MM.1S (cell line): Measurements from ENCODE around the gene POGLUT3.

Experiments used
- DNase-seq: peaks from one replicate; pipeline ENCODE4 v3.0.0-alpha.2; 2015
- H2AFZ ChIP-seq: fragments of 300-600 bp; sonication (generic); 2 replicates; pipeline ENCODE4 v1.6.0; 2016; ENCODE audit warnings: antibody characterized with exemption, low read length
- H3F3A ChIP-seq: fragments of 300-600 bp; sonication (generic); 2 replicates; pipeline ENCODE4 v1.6.1; 2016; ENCODE audit warnings: mild to moderate bottlenecking, antibody characterized with exemption, low read length, moderate library complexity, mixed read lengths; ENCODE audit not compliant: insufficient read depth
- H3K27ac ChIP-seq: fragments of 300-600 bp; sonication (generic); 2 replicates; pipeline ENCODE4 v1.5.1; 2016; ENCODE audit warnings: mild to moderate bottlenecking, low read length
- H3K27me3 ChIP-seq: fragments of 300-600 bp; sonication (generic); replicated peaks from 2 replicates; pipeline ENCODE4 v1.6.0; 2016; ENCODE audit warnings: low read length; ENCODE audit not compliant: insufficient read depth
- H3K36me3 ChIP-seq: fragments of 300-600 bp; sonication (generic); replicated peaks from 2 replicates; pipeline ENCODE4 v1.6.1; 2016; ENCODE audit warnings: mild to moderate bottlenecking, low read length, mixed read lengths; ENCODE audit not compliant: insufficient read depth
- H3K4me1 ChIP-seq: fragments of 300-600 bp; sonication (generic); 2 replicates; pipeline ENCODE4 v1.6.1; 2016; ENCODE audit warnings: low read length, mixed read lengths
- H3K4me2 ChIP-seq: fragments of 300-600 bp; sonication (generic); 2 replicates; pipeline ENCODE4 v1.6.0; 2016; ENCODE audit warnings: low read depth, low read length
- H3K4me3 ChIP-seq: fragments of 300-600 bp; sonication (generic); 2 replicates; pipeline ENCODE4 v1.5.1; 2016; ENCODE audit warnings: low read length, mixed read lengths
- H3K79me2 ChIP-seq: fragments of 300-600 bp; sonication (generic); 2 replicates; pipeline ENCODE4 v1.6.1; 2016; ENCODE audit warnings: mixed run types, low read length, mixed read lengths
- H3K9ac ChIP-seq: fragments of 300-600 bp; sonication (generic); 2 replicates; pipeline ENCODE4 v1.6.1; 2016; ENCODE audit warnings: low read length, mixed read lengths
- H3K9me2 ChIP-seq: fragments of 300-600 bp; sonication (generic); replicated peaks from 2 replicates; pipeline ENCODE4 v1.6.1; 2016; ENCODE audit warnings: mild to moderate bottlenecking, low read length, mixed read lengths; ENCODE audit not compliant: insufficient read depth
- H3K9me3 ChIP-seq: fragments of 300-600 bp; sonication (generic); replicated peaks from 2 replicates; pipeline ENCODE4 v1.6.1; 2016; ENCODE audit warnings: mild to moderate bottlenecking, low read length, mixed read lengths; ENCODE audit not compliant: insufficient read depth
- H4K20me1 ChIP-seq: fragments of 300-600 bp; sonication (generic); 2 replicates; pipeline ENCODE4 v1.6.1; 2016; ENCODE audit warnings: mild to moderate bottlenecking, low read length, moderate library complexity, mixed read lengths; ENCODE audit not compliant: insufficient read depth
- CTCF ChIP-seq: fragments of 300-600 bp; sonication (generic); IDR thresholded peaks from 2 replicates; pipeline ENCODE4 v1.5.1; 2016; ENCODE audit warnings: antibody characterized with exemption, low read length, mixed read lengths
- EZH2 ChIP-seq: fragments of 300-600 bp; sonication (generic); optimal IDR thresholded peaks from 2 replicates; pipeline ENCODE3; 2017; ENCODE audit warnings: low read depth, mild to moderate bottlenecking, antibody characterized with exemption, low read length, mixed read lengths
- EZH2phosphoT487 ChIP-seq: fragments of 300-600 bp; sonication (generic); IDR thresholded peaks from 2 replicates; pipeline ENCODE4 v1.6.1; 2018; ENCODE audit warnings: antibody characterized with exemption, low read length

POGLUT3 gene

GRCh38 chr11:108494182-108494581 is 4.0 kb downstream of the POGLUT3 start:
- Histone ChIP-seq H3K9me2 (no peaks in the 10 kb centered on the region), H3K4me3 (no peak overlapping the region), H3K4me1 (no peaks in the 10 kb centered on the region), H2AFZ (no peak overlapping the region), H3F3A (no peaks in the 10 kb centered on the region), H4K20me1 (no peaks in the 10 kb centered on the region), H3K27ac (no peak overlapping the region), H3K9ac (no peak overlapping the region), H3K4me2 (no peak overlapping the region), H3K27me3 (no peaks in the 10 kb centered on the region), H3K79me2 (no peaks in the 10 kb centered on the region), H3K36me3 (no peaks in the 10 kb centered on the region), H3K9me3 (no peaks in the 10 kb centered on the region)
- TF ChIP-seq EZH2, result no peak
- no peak for TF ChIP-seq EZH2phosphoT487
- no peak for DNase-seq

- Histone ChIP-seq H3K9me2 (no peaks in the 10 kb centered on the region), H3K9ac (no peak overlapping the region), H3F3A (no peaks in the 10 kb centered on the region), H3K4me2 (no peak overlapping the region), H3K27me3 (no peaks in the 10 kb centered on the region), H3K27ac (no peak overlapping the region), H3K4me1 (no peaks in the 10 kb centered on the region), H3K9me3 (no peaks in the 10 kb centered on the region), H3K79me2 (no peaks in the 10 kb centered on the region), H2AFZ (no peak overlapping the region), H4K20me1 (no peaks in the 10 kb centered on the region), H3K36me3 (no peaks in the 10 kb centered on the region), H3K4me3 (no peak overlapping the region)
- no peak for DNase-seq
- TF ChIP-seq CTCF, result no peak
- TF ChIP-seq EZH2phosphoT487, result no peak
- no peak for TF ChIP-seq EZH2
Observed at GRCh38 chr11:108491936-108492335, 6.2 kb downstream of the POGLUT3 start.

- DNase-seq, result no peak
- TF ChIP-seq CTCF, result no peak
- TF ChIP-seq EZH2phosphoT487, result no peak
- TF ChIP-seq EZH2, result no peak
- no peak overlapping the region for H3K27ac ChIP-seq
- no peak overlapping the region for H3K9ac ChIP-seq
- H3K4me1 ChIP-seq, result no peaks in the 10 kb centered on the region
- no peak overlapping the region for H3K4me2 ChIP-seq
- no peaks in the 10 kb centered on the region for H3K79me2 ChIP-seq
- H3K9me2 ChIP-seq, result no peaks in the 10 kb centered on the region
- no peaks in the 10 kb centered on the region for H4K20me1 ChIP-seq
- no peak overlapping the region for H3K4me3 ChIP-seq
- no peaks in the 10 kb centered on the region for H3K27me3 ChIP-seq
- no peaks in the 10 kb centered on the region for H3K9me3 ChIP-seq
- no peak overlapping the region for H2AFZ ChIP-seq
- H3K36me3 ChIP-seq, result no peaks in the 10 kb centered on the region
- no peaks in the 10 kb centered on the region for H3F3A ChIP-seq
Observed at GRCh38 chr11:108486828-108487227, 11.4 kb downstream of the POGLUT3 start.

- no peaks in the 10 kb centered on the region for H4K20me1 ChIP-seq
- no peaks in the 10 kb centered on the region for H3K36me3 ChIP-seq
- no peaks in the 10 kb centered on the region for H3K79me2 ChIP-seq
- no peaks in the 10 kb centered on the region for H3K4me1 ChIP-seq
- no peaks in the 10 kb centered on the region for H3K9me3 ChIP-seq
- H3K4me3 ChIP-seq, result no peak overlapping the region
- H3F3A ChIP-seq, result no peaks in the 10 kb centered on the region
- H3K27me3 ChIP-seq, result no peaks in the 10 kb centered on the region
- no peak overlapping the region for H3K27ac ChIP-seq
- H3K9ac ChIP-seq, result no peak overlapping the region
- H3K9me2 ChIP-seq, result no peaks in the 10 kb centered on the region
- H2AFZ ChIP-seq, result no peak overlapping the region
- TF ChIP-seq EZH2phosphoT487 (no peak), EZH2 (no peak), CTCF (no peak)
- H3K4me2 ChIP-seq, result no peak overlapping the region
- DNase-seq, result no peak
Observed at GRCh38 chr11:108486331-108486730, 11.9 kb downstream of the POGLUT3 start.
